AG08395 (cell line): Measurements from ENCODE around the gene TAS2R41.
"Not testable (repeated sequence)": the region's sequence is repeated elsewhere in the genome, so short reads cannot be mapped to it uniquely, and the experiment has no call there.

ENCODE experiments used
- DNase-seq: peaks from one replicate; pipeline ENCODE4 v3.0.0; 2012; ENCODE audit warnings: mixed read lengths, low spot score

The TAS2R41 gene

DNA sequence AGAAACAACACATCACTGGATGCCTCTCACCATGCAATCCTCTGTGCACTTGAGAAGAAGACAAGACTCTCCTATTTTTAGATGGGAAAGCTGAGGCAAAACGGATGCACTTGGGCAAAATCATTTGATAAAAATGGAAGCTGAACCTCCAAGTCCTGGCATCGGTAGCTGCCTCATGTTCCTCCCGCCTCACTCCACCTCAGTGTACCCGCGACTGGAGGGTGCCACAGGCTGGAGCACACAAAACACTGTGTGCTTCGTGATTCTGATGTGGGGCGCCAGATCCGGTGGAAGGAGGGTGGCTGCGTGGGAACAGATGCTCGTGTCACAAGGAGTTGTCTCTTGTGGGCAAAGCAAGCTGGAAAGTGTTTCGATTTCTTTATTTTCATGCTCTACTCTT lies 41.3 kb downstream of the TAS2R41 start:
- DNase-seq = no peak

- no peak for DNase-seq
Observed at GRCh38 chr7:143519411-143520131, 41.9 kb downstream of the TAS2R41 start.

DNA sequence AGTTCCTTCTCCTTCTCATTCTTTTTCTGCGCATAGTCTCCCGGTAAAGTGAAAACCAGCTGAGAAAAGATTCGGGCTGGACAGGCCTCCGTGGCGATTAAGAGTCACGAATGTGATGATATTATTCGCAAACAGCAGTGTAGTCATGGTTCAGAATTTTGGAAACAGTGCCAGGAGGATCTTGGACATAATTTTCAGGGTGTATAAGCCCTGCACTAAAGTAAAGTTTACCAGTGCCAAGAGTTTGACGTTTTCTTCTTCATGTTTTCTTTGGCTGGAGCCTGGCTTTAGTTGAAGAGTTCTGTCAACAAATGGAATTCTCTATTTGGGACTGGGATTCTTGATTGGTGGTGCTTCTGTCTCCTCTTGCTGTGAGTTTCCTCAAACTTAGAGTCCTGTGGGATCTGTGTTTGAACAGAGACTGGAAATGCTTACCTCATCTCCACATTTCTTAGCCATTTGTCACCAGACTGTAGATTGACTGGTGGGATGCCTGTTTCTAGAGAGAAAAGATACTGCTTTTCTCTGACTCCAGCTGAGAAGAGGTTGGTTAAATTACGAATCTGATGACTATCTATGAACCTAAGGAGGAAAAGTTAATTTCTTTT lies 44.7 kb downstream of the TAS2R41 start:
- DNase-seq = not testable (repeated sequence)
